GOT3 (cell line): ENCODE measurements around the gene CROCC2.

Experiments
- DNase-seq: peaks from one replicate; lab custom pipeline; 2025; ENCODE audit warnings: mixed read lengths; lab: John Stamatoyannopoulos, UW

The CROCC2 gene

DNA sequence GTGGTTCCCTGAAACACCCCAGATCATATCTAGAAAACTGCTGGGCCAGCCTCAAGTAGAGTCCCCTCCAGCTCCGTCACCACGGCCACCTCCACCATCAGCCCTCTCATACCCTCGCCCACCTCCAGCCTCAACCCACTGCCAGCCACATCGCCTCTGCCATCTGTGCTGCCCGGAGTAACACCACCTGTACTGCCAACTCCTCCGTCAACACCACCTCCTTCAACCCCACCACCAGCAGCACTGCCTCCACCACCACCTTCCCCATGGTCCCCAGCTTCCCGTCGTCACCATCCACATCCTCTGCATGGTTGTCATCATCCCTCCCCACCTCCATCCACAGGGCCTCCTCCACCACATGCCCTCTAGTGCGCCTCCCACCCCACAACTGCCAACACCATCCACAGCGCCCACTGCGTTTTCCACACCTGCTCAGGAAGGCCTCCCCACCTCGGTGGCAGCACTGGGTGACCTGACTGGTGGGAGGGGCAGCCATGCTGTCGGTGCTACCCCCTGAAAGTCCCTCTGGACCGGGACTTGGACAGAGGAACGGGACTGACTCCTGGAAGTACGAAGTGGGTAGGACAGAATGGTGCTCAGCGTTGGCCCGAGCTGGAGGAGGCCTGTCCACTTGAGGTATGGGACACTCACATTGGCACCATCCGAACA, 93.9 kb downstream of the CROCC2 start:
- no peak for DNase-seq

GRCh38 chr2:241000831-241001321, 94.7 kb downstream of the CROCC2 start:
- no peak for DNase-seq

GRCh38 chr2:241001413-241002274, 95.5 kb downstream of the CROCC2 start:
- no peak for DNase-seq

- no peak for DNase-seq
Observed at GRCh38 chr2:241002275-241003046, 96.3 kb downstream of the CROCC2 start.

DNA sequence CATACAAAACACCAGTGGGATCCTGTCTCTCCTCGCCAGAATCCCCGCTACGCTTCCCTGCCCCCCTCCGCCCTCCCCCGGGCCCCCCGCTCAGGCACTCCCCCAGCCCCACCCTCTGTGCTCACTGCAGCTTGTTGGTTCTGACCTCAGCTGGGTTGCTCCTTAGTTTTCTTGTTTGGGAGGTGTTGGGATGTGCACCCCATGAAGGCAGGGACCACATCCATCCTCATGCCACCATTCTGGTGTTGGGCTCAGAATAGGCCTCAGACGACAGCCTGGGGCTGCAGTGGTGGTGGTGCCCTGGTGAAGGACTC, 96.9 kb downstream of the CROCC2 start:
- no peak for DNase-seq

DNA sequence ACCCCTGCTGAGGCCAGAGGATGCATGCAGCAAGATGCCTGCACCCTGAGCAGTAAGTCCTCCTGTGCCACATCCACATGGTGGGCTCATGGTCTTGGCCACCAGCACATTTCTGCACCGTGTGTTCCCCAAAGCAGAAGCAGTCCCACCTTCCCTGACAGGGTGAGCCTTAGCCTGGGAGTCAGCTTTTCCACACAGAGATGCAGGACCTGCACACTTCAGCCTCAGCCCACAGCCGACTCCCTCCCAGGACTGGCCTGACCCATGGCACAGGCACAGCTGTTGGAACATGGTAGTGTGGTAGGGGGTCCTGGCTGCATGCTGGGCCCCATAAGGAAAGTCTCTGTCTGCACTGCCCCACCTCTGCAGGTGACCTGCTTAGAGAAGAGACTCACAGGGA, 97.2 kb downstream of the CROCC2 start:
- DNase-seq: no peak

GRCh38 chr2:241003830-241004564, 97.9 kb downstream of the CROCC2 start:
- no peak for DNase-seq

GRCh38 chr2:241005569-241005968, 99.4 kb downstream of the CROCC2 start:
- no peak for DNase-seq

GRCh38 chr2:241006412-241006811, 100.3 kb downstream of the CROCC2 start:
- no peak for DNase-seq

- no peak for DNase-seq
Observed at GRCh38 chr2:241007111-241007510, 101.0 kb downstream of the CROCC2 start.

DNA sequence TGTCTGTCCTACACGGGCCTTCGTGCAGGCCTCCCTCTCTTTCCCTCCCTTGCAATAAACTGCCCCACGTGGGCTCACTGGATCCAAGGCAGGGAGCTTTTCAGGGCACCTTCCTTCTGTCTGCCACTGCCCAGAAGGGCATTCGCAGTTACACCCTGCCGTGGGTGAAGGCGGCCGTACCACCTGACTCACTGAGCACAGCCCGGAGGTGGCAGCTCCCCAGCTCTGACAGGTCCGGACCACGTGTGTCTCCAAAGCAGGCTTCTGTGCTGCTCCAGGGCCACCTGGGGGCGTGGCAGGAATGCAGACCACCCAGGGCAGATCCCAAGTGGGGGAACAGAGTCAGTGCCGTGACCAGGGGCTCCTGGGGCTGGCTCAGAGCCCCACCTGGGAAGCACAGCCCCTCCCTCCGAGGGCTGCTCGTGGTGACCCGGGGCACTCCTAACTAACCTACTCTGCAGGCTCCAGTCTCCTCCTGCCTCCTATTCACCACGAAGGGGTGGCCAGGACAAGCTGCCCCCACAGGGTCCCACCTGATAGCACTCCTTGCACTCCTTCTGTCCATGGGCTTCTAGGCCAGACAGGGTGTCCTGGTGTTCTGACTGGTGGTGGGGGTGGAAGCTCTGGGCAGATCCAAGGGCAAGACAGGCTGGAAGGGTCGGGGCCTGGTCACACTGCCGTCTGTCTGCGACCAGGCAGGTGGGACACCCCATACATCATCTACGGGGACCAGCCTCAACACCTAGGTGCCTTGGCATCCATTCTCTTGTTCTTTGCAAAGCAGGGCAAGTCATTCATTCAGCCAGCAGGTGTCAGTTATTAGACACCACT, 102.0 kb downstream of the CROCC2 start:
- no peak for DNase-seq

- no peak for DNase-seq
Observed at GRCh38 chr2:241008711-241009121, 102.6 kb downstream of the CROCC2 start.

DNA sequence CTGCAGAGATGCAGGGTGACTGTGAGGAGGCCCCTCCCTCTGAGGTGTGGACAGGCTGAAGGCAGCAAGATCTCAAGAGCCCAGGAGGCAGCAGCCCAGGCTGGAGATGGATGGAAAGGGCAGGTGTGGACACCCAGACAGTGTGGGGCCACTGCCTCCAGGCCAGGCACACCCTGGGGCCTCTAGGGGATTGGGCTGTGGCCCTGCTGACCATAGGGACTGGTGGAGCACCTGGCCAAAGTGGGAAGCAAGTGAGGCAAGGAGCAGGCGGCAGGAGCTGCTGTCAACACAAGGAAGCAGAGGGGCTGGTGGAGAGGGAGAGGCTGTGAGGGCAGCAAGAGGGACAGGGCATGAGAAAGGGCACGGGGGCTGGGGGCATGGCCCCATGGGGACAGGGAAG, 103.1 kb downstream of the CROCC2 start:
- DNase-seq: no peak

- no peak for DNase-seq
Observed at GRCh38 chr2:241009601-241010530, 103.7 kb downstream of the CROCC2 start.

DNA sequence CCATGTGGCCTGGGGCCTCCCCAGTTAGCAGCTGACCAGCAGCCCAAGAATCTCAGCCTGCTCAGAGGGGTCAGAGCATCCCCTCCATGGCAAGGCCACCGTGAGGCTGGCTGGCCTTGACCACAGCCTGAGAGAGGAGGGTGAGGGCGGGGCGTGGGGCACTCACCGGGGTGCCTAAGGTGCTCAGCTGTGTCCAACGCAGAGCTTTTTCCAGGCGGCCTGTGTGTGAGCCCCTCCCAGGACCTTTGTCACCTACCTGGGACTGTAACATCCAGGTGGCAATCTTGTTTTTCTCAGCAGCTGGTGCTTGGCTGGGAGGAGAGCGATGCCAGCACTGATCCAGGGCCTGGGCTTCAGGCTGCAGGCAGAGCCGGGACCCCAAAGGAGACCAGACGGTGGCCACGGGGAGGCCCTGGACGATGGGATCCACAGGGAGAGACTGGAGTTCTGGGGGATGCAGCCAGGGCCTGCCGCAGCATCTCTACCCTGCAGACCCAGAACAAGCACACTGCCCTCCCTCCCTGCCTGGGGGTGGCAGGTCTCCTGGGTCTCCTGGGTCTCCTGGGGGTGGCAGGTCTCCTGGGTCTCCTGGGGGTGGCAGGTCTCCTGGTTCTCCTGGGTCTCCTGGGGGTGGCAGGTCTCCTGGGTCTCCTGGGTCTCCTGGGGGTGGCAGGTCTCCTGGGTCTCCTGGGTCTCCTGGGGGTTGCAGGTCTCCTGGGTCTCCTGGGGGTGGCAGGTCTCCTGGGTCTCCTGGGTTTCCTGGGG, 104.6 kb downstream of the CROCC2 start:
- DNase-seq: no peak

GRCh38 chr2:241011296-241011600, 105.1 kb downstream of the CROCC2 start:
- DNase-seq: no peak

DNA sequence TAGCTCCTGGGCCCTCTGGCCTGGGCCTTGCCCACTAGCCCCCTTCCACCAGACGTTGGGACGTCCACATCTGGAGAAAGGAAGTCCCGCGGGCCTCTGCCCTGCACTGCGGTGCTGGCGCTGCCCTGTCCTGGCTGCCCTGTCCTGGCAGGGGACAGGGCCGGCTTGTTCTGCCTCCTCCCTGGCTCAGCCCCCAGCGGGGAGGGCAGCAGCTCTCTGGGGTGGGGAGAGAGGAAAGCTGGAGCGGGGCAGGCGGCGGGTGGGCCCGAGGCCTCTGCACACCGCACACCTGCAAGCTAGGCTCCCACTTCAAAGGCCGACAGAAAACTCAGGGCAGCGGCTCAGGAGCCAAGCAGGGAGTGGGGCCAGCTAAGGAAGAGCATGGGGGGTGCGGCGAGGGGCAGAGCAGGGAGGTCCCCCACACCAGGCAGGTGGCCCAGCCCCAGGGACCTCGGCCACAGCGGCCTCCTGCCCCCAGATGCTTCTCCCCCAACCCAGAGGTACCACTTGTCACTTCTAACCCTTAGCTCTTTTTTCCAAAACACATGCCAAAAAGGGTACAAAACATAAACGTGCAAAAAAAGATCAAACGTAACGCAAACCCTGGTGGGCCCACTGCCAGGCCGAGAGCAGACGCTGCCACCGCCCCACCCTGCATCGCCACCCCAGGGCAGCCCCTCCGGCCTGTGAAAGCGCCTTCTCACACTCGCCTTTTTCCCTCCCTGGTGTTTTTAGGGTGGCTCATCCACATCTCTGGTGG, 105.8 kb downstream of the CROCC2 start:
- DNase-seq: no peak

- DNase-seq: no peak
Observed at GRCh38 chr2:241014224-241014623, 108.1 kb downstream of the CROCC2 start.

DNA sequence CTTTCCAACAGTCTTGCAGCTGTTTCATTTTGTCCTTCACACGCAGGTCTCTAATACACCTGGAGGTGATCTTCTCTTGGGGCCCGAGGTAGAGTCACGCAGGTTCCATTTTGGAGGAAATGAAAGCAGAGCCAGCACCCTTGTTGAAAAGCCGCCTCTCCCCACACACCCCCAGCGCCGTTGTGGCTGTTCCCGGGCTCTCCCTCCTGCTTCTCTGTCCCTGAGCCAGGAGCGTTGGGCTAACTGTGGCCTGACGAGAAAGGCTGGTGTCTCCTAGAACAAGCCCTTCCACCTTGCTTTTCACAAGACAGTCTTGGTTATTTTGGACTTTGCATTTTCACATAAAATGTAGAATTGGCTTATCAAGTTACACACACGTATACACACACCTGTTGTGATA, 108.6 kb downstream of the CROCC2 start:
- no peak for DNase-seq
